ENCODE measurements around the gene DEAF1. TPM values are rescaled to one million over a fixed set of nuclear protein-coding genes. Genes with fewer than 3 reads are reported as not detected.

Gene DEAF1
- total RNA-seq, 1 experiment from 2014 or later, result 46.8 TPM

- no peaks in the 10 kb centered on the region for H3K9me3 Mint-ChIP-seq (ENCODE audit: unreplicated experiment)
- TF ChIP-seq, protein P1, sequence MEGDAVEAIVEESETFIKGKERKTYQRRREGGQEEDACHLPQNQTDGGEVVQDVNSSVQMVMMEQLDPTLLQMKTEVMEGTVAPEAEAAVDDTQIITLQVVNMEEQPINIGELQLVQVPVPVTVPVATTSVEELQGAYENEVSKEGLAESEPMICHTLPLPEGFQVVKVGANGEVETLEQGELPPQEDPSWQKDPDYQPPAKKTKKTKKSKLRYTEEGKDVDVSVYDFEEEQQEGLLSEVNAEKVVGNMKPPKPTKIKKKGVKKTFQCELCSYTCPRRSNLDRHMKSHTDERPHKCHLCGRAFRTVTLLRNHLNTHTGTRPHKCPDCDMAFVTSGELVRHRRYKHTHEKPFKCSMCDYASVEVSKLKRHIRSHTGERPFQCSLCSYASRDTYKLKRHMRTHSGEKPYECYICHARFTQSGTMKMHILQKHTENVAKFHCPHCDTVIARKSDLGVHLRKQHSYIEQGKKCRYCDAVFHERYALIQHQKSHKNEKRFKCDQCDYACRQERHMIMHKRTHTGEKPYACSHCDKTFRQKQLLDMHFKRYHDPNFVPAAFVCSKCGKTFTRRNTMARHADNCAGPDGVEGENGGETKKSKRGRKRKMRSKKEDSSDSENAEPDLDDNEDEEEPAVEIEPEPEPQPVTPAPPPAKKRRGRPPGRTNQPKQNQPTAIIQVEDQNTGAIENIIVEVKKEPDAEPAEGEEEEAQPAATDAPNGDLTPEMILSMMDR (IDR thresholded peaks at IDR 0.05; ENCODE audit: unreplicated experiment), result no peak
- H3K27ac Mint-ChIP-seq (ENCODE audit: low read depth, unreplicated experiment), result no peak overlapping the region
- no peak for DNase-seq (ENCODE audit: unreplicated experiment)
- H3K27me3 Mint-ChIP-seq (ENCODE audit: insufficient read depth, unreplicated experiment), result no peaks in the 10 kb centered on the region
- no peak overlapping the region for H3K4me3 Mint-ChIP-seq (ENCODE audit: unreplicated experiment)
- ChIA-PET POLR2A (interaction anchor here (1.0 kb wide), 1 partner anchor 12 kb away, joined by 5 read pairs; no protein-coding TSS in a partner anchor), CTCF (interaction anchor here (0.6 kb wide), 1 partner anchor 1059 kb away, joined by 3 read pairs; no protein-coding TSS in a partner anchor)
- peaks cover 82% of the 10 kb centered on the region for H3K36me3 Mint-ChIP-seq (ENCODE audit: insufficient read depth, unreplicated experiment)
- BruUV-seq (replicated peaks), result no TSS peak
- intact Hi-C loops (cut with micrococcal nuclease), result no loop called here
- H3K4me1 Mint-ChIP-seq (ENCODE audit: insufficient read depth, unreplicated experiment), result no peaks in the 10 kb centered on the region
Observed at GRCh38 chr11:595400-595799, 99.6 kb downstream of the DEAF1 start.

Other genes with a start within 250 kb of the DEAF1 start
- gene PTDSS2, start 244.9 kb downstream of the DEAF1 start, total RNA-seq (2022), result 28.2 and 29.4 TPM in 2 replicates
- 288 TPM in 2 replicates for gene RNH1, start 188.0 kb downstream of the DEAF1 start, total RNA-seq (2022)
- gene HRAS, start 159.6 kb downstream of the DEAF1 start, total RNA-seq (2022), result 115 and 123 TPM in 2 replicates
- gene LRRC56, start 157.7 kb downstream of the DEAF1 start, total RNA-seq (2022), result 0.54 and 0.75 TPM in 2 replicates
- 6.1 and 8.0 TPM in 2 replicates for gene LMNTD2, start 134.5 kb downstream of the DEAF1 start, total RNA-seq (2022)
- 11.4 and 13.3 TPM in 2 replicates for gene RASSF7, start 134.3 kb downstream of the DEAF1 start, total RNA-seq (2022)
- gene PHRF1, start 118.8 kb downstream of the DEAF1 start, total RNA-seq (2022), result 29.9 and 31.8 TPM in 2 replicates
- 7.7 and 9.5 TPM in 2 replicates for gene IRF7, start 79.3 kb downstream of the DEAF1 start, total RNA-seq (2022)
- gene CDHR5, start 70.3 kb downstream of the DEAF1 start, total RNA-seq (2022), result not detected in 2 replicates
- gene SCT, start 68.0 kb downstream of the DEAF1 start, total RNA-seq (2022), result not detected in 2 replicates
- 0.44 and 1.3 TPM in 2 replicates for gene DRD4, start 58.0 kb downstream of the DEAF1 start, total RNA-seq (2022)
- 12.2 and 12.8 TPM in 2 replicates for gene TMEM80, start 594 bp upstream of the DEAF1 start, total RNA-seq (2022)
- 109 and 119 TPM in 2 replicates for gene EPS8L2, start 11.0 kb upstream of the DEAF1 start, total RNA-seq (2022)
- gene TALDO1, start 52.2 kb upstream of the DEAF1 start, total RNA-seq (2022), result 93.8 and 137 TPM in 2 replicates
- gene GATD1, start 82.3 kb upstream of the DEAF1 start, total RNA-seq (2022), result 54.6 and 67.7 TPM in 2 replicates
- gene CEND1, start 94.9 kb upstream of the DEAF1 start, total RNA-seq (2022), result not detected in 2 replicates
- 34.0 and 36.5 TPM in 2 replicates for gene SLC25A22, start 103.1 kb upstream of the DEAF1 start, total RNA-seq (2022)
- gene PIDD1, start 110.0 kb upstream of the DEAF1 start, total RNA-seq (2022), result 15.8 and 22.1 TPM in 2 replicates
- 1,886 and 2,142 TPM in 2 replicates for gene RPLP2, start 114.7 kb upstream of the DEAF1 start, total RNA-seq (2022)
- gene PNPLA2, start 123.7 kb upstream of the DEAF1 start, total RNA-seq (2022), result 100 and 112 TPM in 2 replicates
- 1.2 and 1.9 TPM in 2 replicates for gene CRACR2B, start 132.7 kb upstream of the DEAF1 start, total RNA-seq (2022)
- 404 and 412 TPM in 2 replicates for gene CD151, start 137.7 kb upstream of the DEAF1 start, total RNA-seq (2022)
- gene POLR2L, start 147.3 kb upstream of the DEAF1 start, total RNA-seq (2022), result 96.9 and 118 TPM in 2 replicates
- 118 and 148 TPM in 2 replicates for gene TSPAN4, start 147.6 kb upstream of the DEAF1 start, total RNA-seq (2022)
- 82.1 and 94.8 TPM in 2 replicates for gene CHID1, start 215.6 kb upstream of the DEAF1 start, total RNA-seq (2022)
- gene AP2A2, start 230.6 kb upstream of the DEAF1 start, total RNA-seq (2022), result 70.5 and 70.6 TPM in 2 replicates